HFF-Myc (cell line): ENCODE measurements around the gene MOB2.

ENCODE experiments used
- DNase-seq: peaks from one replicate; pipeline ENCODE4 v3.0.0-alpha.2; 2011; ENCODE audit warnings: low read depth; ENCODE audit errors: extremely low read depth
- H3K4me3 ChIP-seq: replicated peaks from 2 replicates; pipeline ENCODE4 v1.5.1; 2011; ENCODE audit warnings: low read depth, mild to moderate bottlenecking, control low read depth, low read length
- TF ChIP-seq, protein P1 (sequence below): IDR thresholded peaks from 2 replicates; pipeline ENCODE4 v1.5.1; 2012; ENCODE audit warnings: mild to moderate bottlenecking, low read depth, low read length, control low read depth; ENCODE audit errors: missing control alignments

The MOB2 gene

GRCh38 chr11:1499899-1500298 lies 13.3 kb upstream of the MOB2 start:
- H3K4me3 ChIP-seq: no peak overlapping the region
- no peak for DNase-seq
- TF ChIP-seq, protein P1, sequence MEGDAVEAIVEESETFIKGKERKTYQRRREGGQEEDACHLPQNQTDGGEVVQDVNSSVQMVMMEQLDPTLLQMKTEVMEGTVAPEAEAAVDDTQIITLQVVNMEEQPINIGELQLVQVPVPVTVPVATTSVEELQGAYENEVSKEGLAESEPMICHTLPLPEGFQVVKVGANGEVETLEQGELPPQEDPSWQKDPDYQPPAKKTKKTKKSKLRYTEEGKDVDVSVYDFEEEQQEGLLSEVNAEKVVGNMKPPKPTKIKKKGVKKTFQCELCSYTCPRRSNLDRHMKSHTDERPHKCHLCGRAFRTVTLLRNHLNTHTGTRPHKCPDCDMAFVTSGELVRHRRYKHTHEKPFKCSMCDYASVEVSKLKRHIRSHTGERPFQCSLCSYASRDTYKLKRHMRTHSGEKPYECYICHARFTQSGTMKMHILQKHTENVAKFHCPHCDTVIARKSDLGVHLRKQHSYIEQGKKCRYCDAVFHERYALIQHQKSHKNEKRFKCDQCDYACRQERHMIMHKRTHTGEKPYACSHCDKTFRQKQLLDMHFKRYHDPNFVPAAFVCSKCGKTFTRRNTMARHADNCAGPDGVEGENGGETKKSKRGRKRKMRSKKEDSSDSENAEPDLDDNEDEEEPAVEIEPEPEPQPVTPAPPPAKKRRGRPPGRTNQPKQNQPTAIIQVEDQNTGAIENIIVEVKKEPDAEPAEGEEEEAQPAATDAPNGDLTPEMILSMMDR: no peak

GRCh38 chr11:1499261-1499890 lies 12.8 kb upstream of the MOB2 start:
- H3K4me3 ChIP-seq: no peak overlapping the region
- no peak for DNase-seq
- TF ChIP-seq, protein P1: no peak

- H3K4me3 ChIP-seq: no peak overlapping the region
- DNase-seq: no peak
- TF ChIP-seq, protein P1: no peak
Measured at GRCh38 chr11:1498262-1498661, 11.7 kb upstream of the MOB2 start.

GRCh38 chr11:1497600-1497999 lies 11.0 kb upstream of the MOB2 start:
- H3K4me3 ChIP-seq: no peak overlapping the region
- no peak for DNase-seq
- TF ChIP-seq, protein P1: no peak

DNA sequence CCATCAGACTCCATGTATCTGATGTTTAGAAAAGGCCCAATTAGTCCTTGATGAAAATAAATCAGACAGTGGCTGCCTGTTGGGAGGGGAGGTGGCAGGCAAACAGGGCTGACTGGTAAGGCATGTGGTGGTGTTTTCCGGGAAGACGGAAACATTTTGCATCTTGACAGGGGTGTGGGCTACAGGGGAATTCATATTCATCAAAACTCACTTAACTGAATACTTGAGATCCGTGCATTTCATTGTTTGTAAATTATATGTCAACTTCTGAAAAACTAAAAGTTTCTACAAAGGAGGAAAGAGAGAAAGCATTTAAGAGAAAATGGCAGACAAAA lies 10.1 kb upstream of the MOB2 start:
- H3K4me3 ChIP-seq: no peak overlapping the region
- TF ChIP-seq, protein P1: no peak
- no peak for DNase-seq

DNA sequence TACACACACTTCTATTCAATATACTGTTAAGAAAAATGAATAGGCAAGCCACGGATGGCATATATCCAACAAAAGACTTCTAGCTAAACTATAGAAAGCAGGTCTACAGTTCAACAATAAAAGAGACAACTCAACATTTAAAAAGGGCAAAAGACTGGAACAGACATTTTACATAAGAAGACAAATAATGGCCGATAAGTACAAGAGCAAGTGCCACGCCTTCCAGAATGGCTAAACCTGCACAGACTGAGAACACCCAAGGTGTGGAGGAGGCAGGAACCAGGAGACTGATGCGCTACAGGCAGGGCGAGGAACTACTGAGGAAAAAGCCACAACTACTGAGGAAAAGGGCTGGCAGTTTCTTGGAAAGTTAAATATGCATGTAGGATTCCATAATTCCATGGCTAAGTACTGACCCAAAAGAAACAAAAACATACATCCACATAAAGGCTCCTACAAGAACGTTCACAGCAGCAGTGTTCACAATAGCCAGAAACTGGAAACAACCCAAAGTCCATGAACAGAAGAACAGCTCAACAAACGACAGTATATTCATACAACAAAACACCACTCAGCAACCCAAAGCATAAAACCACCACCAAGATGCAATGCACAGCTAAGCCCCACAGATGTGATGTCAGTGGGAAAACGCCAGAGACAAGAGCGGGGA lies 9.6 kb upstream of the MOB2 start:
- TF ChIP-seq, protein P1: no peak
- DNase-seq: no peak
- H3K4me3 ChIP-seq: no peak overlapping the region
